Smooth muscle cell (in vitro differentiated cells): Measurements from ENCODE around the gene MAP2K2. TPM values are rescaled to one million over a fixed set of nuclear protein-coding genes. Genes with fewer than 3 reads are reported as not detected.

Source experiments
- DNase-seq: peaks from one replicate; lab custom pipeline; 2025; ENCODE audit not compliant: unreplicated experiment; lab: John Stamatoyannopoulos, UW
- H2AFZ ChIP-seq: fragments of 200-600 bp; sonication (generic); 2 replicates; pipeline ENCODE4 v1.6.0; 2016; ENCODE audit warnings: antibody characterized with exemption, low read depth, mild to moderate bottlenecking
- H3F3A ChIP-seq: fragments of 200-600 bp; sonication (generic); 2 replicates; pipeline ENCODE4 v1.6.0; 2017; ENCODE audit warnings: antibody characterized with exemption, low read depth
- H3K27ac ChIP-seq: fragments of 200-600 bp; sonication (generic); 2 replicates; pipeline ENCODE4 v1.5.1; 2016; ENCODE audit warnings: low read depth, mild to moderate bottlenecking
- H3K27me3 ChIP-seq: fragments of 200-600 bp; sonication (generic); 2 replicates; pipeline ENCODE4 v1.6.1; 2016; ENCODE audit warnings: low read depth, mild to moderate bottlenecking
- H3K36me3 ChIP-seq: fragments of 200-600 bp; sonication (generic); 2 replicates; pipeline ENCODE4 v1.5.1; 2016; ENCODE audit warnings: low read depth
- H3K4me1 ChIP-seq: fragments of 200-600 bp; sonication (generic); 2 replicates; pipeline ENCODE4 v1.5.1; 2016; ENCODE audit warnings: low read depth
- H3K4me2 ChIP-seq: fragments of 200-600 bp; sonication (generic); 2 replicates; pipeline ENCODE4 v1.6.0; 2016; ENCODE audit warnings: mild to moderate bottlenecking
- H3K4me3 ChIP-seq: fragments of 200-600 bp; sonication (generic); 2 replicates; pipeline ENCODE4 v1.5.1; 2016; ENCODE audit warnings: mild to moderate bottlenecking
- H3K79me2 ChIP-seq: fragments of 200-600 bp; sonication (generic); 2 replicates; pipeline ENCODE4 v1.6.0; 2016; ENCODE audit warnings: low read depth, mild to moderate bottlenecking
- H3K9ac ChIP-seq: fragments of 200-600 bp; sonication (generic); 2 replicates; pipeline ENCODE4 v1.6.0; 2016; ENCODE audit warnings: low read depth
- H3K9me3 ChIP-seq: fragments of 200-600 bp; sonication (generic); replicated peaks from 2 replicates; pipeline ENCODE4 v1.5.1; 2016; ENCODE audit warnings: low read depth
- H4K20me1 ChIP-seq: fragments of 200-600 bp; sonication (generic); 2 replicates; pipeline ENCODE4 v1.6.0; 2016; ENCODE audit warnings: low read depth
- CTCF ChIP-seq: fragments of 200-600 bp; sonication (generic); IDR thresholded peaks from 2 replicates; pipeline ENCODE4 v1.5.1; 2017; ENCODE audit warnings: borderline replicate concordance, mild to moderate bottlenecking, antibody characterized with exemption; ENCODE audit not compliant: insufficient read depth, poor library complexity, severe bottlenecking
- WGBS: methylation state at CpG from one replicate; pipeline ENCODE4 v1.1.7; 2016; ENCODE audit warnings: low lambda C conversion rate; 5-methylcytosine and 5-hydroxymethylcytosine counted together
- polyA plus RNA-seq: library from polyadenylated mRNA; unstranded; fragments of >200 nt; fragmentation: Nextera tagmentation; extraction: Ambion mirVana; gene quantifications from 2 replicates; pipeline ENCODE4 v1.2.1, GENCODE V29; 2016
- total RNA-seq: library from RNA; depleted of rRNA; stranded (reverse); fragments of >200 nt; gene quantifications from 2 replicates; pipeline ENCODE4 v1.2.3, GENCODE V29; 2014

The MAP2K2 gene
- total and polyA plus RNA-seq, 2 experiments from 2014 or later = 79.1 to 193 TPM

- Histone ChIP-seq H3K4me2 (no peak overlapping the region), H3K27me3 (no peaks in the 10 kb centered on the region), H3F3A (no peaks in the 10 kb centered on the region), H3K9ac (no peak overlapping the region), H3K4me3 (no peak overlapping the region), H3K9me3 (no peaks in the 10 kb centered on the region), H2AFZ (no peak overlapping the region), H3K79me2 (no peaks in the 10 kb centered on the region), H3K36me3 (no peaks in the 10 kb centered on the region), H3K4me1 (no peaks in the 10 kb centered on the region), H3K27ac (no peak overlapping the region), H4K20me1 (no peaks in the 10 kb centered on the region)
- no peak for TF ChIP-seq CTCF
- 98% methylated on average over 21 of the region's 22 CpGs for WGBS
- DNase-seq = no peak
Observed at GRCh38 chr19:4089946-4090345, 34.0 kb downstream of the MAP2K2 start.

- no peaks in the 10 kb centered on the region for H3F3A ChIP-seq
- no peak for TF ChIP-seq CTCF
- no peak overlapping the region for H3K4me3 ChIP-seq
- H2AFZ ChIP-seq = no peak overlapping the region
- H3K27ac ChIP-seq = no peak overlapping the region
- no peak for DNase-seq
- H3K4me1 ChIP-seq = no peaks in the 10 kb centered on the region
- 96% methylated on average over 26 of the region's 26 CpGs for WGBS
- H3K9ac ChIP-seq = no peak overlapping the region
- no peaks in the 10 kb centered on the region for H3K9me3 ChIP-seq
- H3K79me2 ChIP-seq = no peaks in the 10 kb centered on the region
- no peaks in the 10 kb centered on the region for H3K36me3 ChIP-seq
- H4K20me1 ChIP-seq = no peaks in the 10 kb centered on the region
- no peak overlapping the region for H3K4me2 ChIP-seq
- no peaks in the 10 kb centered on the region for H3K27me3 ChIP-seq
Observed at GRCh38 chr19:4089400-4089908, 34.5 kb downstream of the MAP2K2 start.

GRCh38 chr19:4088975-4089374, 34.9 kb downstream of the MAP2K2 start:
- no peak overlapping the region for H3K27ac ChIP-seq
- no peaks in the 10 kb centered on the region for H3F3A ChIP-seq
- no peaks in the 10 kb centered on the region for H3K4me1 ChIP-seq
- no peak overlapping the region for H3K4me2 ChIP-seq
- DNase-seq = no peak
- no peaks in the 10 kb centered on the region for H3K27me3 ChIP-seq
- no peak overlapping the region for H3K9ac ChIP-seq
- H4K20me1 ChIP-seq = no peaks in the 10 kb centered on the region
- TF ChIP-seq CTCF = no peak
- H3K4me3 ChIP-seq = no peak overlapping the region
- no peaks in the 10 kb centered on the region for H3K79me2 ChIP-seq
- H3K36me3 ChIP-seq = no peaks in the 10 kb centered on the region
- 83% methylated on average over 2 of the region's 2 CpGs for WGBS
- no peak overlapping the region for H2AFZ ChIP-seq
- H3K9me3 ChIP-seq = no peaks in the 10 kb centered on the region
